K562 (cell line): ENCODE results near the gene BCL2L12. TPM values are rescaled to one million over a fixed set of nuclear protein-coding genes. Genes with fewer than 3 reads are reported as not detected.

Experiments
- CC2D1A ChIP-seq: fragments of 450-650 bp; IDR thresholded peaks from 2 replicates; pipeline ENCODE4 v1.6.1; 2017; ENCODE audit warnings: mild to moderate bottlenecking
- EP300 ChIP-seq: IDR thresholded peaks from 2 replicates; pipeline ENCODE4 v1.6.1; 2012; ENCODE audit warnings: low read length, improper control_type of control experiment
- FIP1L1 ChIP-seq: fragments of 200-400 bp; formaldehyde crosslinking; IDR thresholded peaks from 2 replicates; pipeline ENCODE4 v1.6.1; 2018; ENCODE audit warnings: mild to moderate bottlenecking, low read depth, low read length; ENCODE audit not compliant: poor library complexity, severe bottlenecking
- FOSL1 ChIP-seq: fragments of 200-800 bp; sonication (Bioruptor generic); conservative IDR thresholded peaks from 2 replicates; pipeline ENCODE4 v1.6.1; 2016; ENCODE audit warnings: missing genetic modification characterization, missing compliant biosample characterization
- MED1 ChIP-seq: sonication (generic); formaldehyde crosslinking; IDR thresholded peaks from 2 replicates; pipeline ENCODE4 v1.8.1; 2023; ENCODE audit warnings: missing genetic modification reagents, borderline replicate concordance
- MEF2A ChIP-seq: IDR thresholded peaks from 2 replicates; pipeline ENCODE4 v1.6.1; 2011; ENCODE audit warnings: low read depth, mild to moderate bottlenecking, low read length, moderate library complexity; ENCODE audit not compliant: control insufficient read depth
- NR3C1 ChIP-seq: sonication (generic); formaldehyde crosslinking; IDR thresholded peaks from 2 replicates; pipeline ENCODE4 v1.8.1; 2022; ENCODE audit warnings: missing genetic modification reagents
- PML ChIP-seq: IDR thresholded peaks from 2 replicates; pipeline ENCODE4 v1.6.1; 2012; ENCODE audit warnings: low read length, inconsistent platforms
- PPARD ChIP-seq: fragments of 250-450 bp; sonication (Bioruptor Pico); IDR thresholded peaks from 2 replicates; pipeline ENCODE4 v1.8.0; 2022; ENCODE audit warnings: inconsistent platforms, mild to moderate bottlenecking, moderate library complexity
- RFX7 ChIP-seq: fragments of 250-450 bp; sonication (Bioruptor Pico); IDR thresholded peaks from 2 replicates; pipeline ENCODE4 v1.5.1; 2021; ENCODE audit warnings: mild to moderate bottlenecking
- SMARCA4 ChIP-seq: fragments of 450-650 bp; IDR thresholded peaks from 2 replicates; pipeline ENCODE4 v1.6.1; 2016
- SPI1 ChIP-seq: IDR thresholded peaks from 2 replicates; pipeline ENCODE4 v1.6.1; 2011; ENCODE audit warnings: low read depth, low read length, control low read depth, borderline replicate concordance
- THRAP3 ChIP-seq: fragments of 450-650 bp; IDR thresholded peaks from 2 replicates; pipeline ENCODE4 v1.6.1; 2016; ENCODE audit warnings: mild to moderate bottlenecking, inconsistent platforms, borderline replicate concordance
- ZBTB8A ChIP-seq: fragments of 450-650 bp; IDR thresholded peaks from 2 replicates; pipeline ENCODE4 v1.6.1; 2018; ENCODE audit warnings: mild to moderate bottlenecking, moderate library complexity; ENCODE audit not compliant: partially characterized antibody
- ZFP1 ChIP-seq: fragments of 450-650 bp; formaldehyde crosslinking; IDR thresholded peaks from 2 replicates; pipeline ENCODE4 v1.4.0; 2020; ENCODE audit warnings: mild to moderate bottlenecking, mixed read lengths
- ZKSCAN3 ChIP-seq: fragments of 250-450 bp; sonication (Bioruptor Pico); IDR thresholded peaks from 2 replicates; pipeline ENCODE4 v1.4.0; 2020
- ZNF121 ChIP-seq: sonication (generic); formaldehyde crosslinking; conservative IDR thresholded peaks from 2 replicates; pipeline ENCODE4 v1.8.0; 2022; ENCODE audit warnings: missing genetic modification reagents
- ZNF316 ChIP-seq: fragments of 450-650 bp; IDR thresholded peaks from 2 replicates; pipeline ENCODE4 v1.6.1; 2016
- polyA plus RNA-seq, 8 experiments: library from polyadenylated mRNA; depleted of rRNA in 4 of 8; stranded (reverse) in 5 of 8; unstranded in 3 of 8; fragments of >200 nt; fragmentation: Nextera tagmentation in 2 of 8; fragmentation: Illumina TruSeq in 1 of 8; extraction: Ambion mirVana in 2 of 8; extraction: Trizol in 1 of 8; gene quantifications; 2 replicates each; pipeline versions ENCODE4 v1.2.1 to v1.2.3, GENCODE V29; 2011 to 2014; ENCODE audit warnings: inconsistent platforms in 1 of 8, missing spikeins in 1 of 8
- total RNA-seq, 7 experiments: library from RNA; depleted of rRNA in 6 of 7; stranded (reverse); fragments of >200 nt in 6 of 7; fragmentation: Illumina TruSeq in 2 of 7; extraction: Trizol in 2 of 7; gene quantifications; 2 replicates each; pipeline versions ENCODE4 v1.2.1 to v1.2.3, GENCODE V29; 2011 to 2021; ENCODE audit warnings: low replicate concordance in 1 of 7
- TF ChIP-seq, protein P1 (sequence below): fragments of 250-450 bp; sonication (Bioruptor Pico); IDR thresholded peaks from 2 replicates; pipeline ENCODE4 v1.5.0; 2021
- TF ChIP-seq, protein P2 (sequence below): sonication (generic); formaldehyde crosslinking; IDR thresholded peaks from 2 replicates; pipeline ENCODE4 v1.8.1; 2023; ENCODE audit warnings: mild to moderate bottlenecking, missing genetic modification reagents
- TF ChIP-seq, protein P3 (sequence below): fragments of 250-450 bp; sonication (Bioruptor Pico); IDR thresholded peaks from 2 replicates; pipeline ENCODE4 v1.4.0; 2020; ENCODE audit warnings: borderline replicate concordance
- TF ChIP-seq, protein P4 (sequence below): fragments of 250-450 bp; sonication (Bioruptor Pico); IDR thresholded peaks from 2 replicates; pipeline ENCODE4 v1.4.0; 2020; ENCODE audit warnings: mild to moderate bottlenecking, moderate library complexity

BCL2L12 gene
- total and polyA plus RNA-seq, 9 of the 15 experiments (the other 6 are each of a cell fraction or from before 2014, with no cell fraction given), result 7.4 to 263 (median 81.2) TPM

DNA sequence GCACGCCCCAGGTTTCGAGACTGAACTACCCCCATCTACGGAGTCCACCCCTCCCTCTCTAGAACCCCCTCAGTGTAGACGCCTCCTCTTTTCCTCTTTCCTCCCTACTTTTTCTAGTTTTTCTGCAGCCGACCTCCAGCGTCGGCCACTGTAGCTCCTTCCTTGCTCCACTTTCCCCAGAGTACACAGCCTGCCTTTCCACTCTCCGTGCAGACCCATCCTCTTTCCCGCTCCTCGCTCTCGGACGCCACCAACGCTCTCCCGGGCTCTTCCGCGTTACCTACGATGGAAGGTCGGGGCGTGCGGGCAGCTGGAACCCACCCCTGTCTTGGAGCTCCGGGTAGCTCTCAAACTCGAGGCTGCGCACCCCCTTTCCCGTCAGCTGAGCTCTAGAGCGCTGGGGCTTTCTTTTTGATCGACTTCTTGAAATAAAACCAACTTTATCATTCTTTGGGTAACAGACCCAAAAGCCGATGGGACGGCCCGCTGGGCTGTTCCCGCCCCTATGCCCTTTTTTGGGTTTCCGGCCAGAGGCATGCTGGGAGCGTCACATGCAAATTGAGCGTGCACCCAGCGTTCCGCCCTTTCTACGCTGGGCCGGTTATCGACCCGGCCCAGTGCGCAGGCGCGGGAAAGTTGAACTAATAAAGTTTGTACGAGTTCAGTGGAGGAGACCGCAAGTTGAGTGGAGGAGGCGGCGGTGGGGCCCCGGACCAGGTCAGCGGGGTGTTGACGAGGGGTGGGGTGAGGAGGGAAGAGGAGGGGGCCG is at the start of gene BCL2L12, which contains the start of gene IRF3 (continued):
- TF ChIP-seq, protein P1, sequence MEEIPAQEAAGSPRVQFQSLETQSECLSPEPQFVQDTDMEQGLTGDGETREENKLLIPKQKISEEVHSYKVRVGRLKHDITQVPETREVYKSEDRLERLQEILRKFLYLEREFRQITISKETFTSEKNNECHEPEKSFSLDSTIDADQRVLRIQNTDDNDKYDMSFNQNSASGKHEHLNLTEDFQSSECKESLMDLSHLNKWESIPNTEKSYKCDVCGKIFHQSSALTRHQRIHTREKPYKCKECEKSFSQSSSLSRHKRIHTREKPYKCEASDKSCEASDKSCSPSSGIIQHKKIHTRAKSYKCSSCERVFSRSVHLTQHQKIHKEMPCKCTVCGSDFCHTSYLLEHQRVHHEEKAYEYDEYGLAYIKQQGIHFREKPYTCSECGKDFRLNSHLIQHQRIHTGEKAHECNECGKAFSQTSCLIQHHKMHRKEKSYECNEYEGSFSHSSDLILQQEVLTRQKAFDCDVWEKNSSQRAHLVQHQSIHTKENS, result no peak
- TF ChIP-seq SMARCA4 (no peak; the same call in 1 of the 2 replicates), MEF2A (no peak), CC2D1A (0 out of 2 replicates have a peak, but pooled peaks have one; percentile 28), FOSL1 (tag) (no peak), PPARD (no peak), ZNF316 (no peak), SPI1 (no peak), ZKSCAN3 (CRISPR knock-in tag) (no peak), ZFP1 (CRISPR knock-in tag) (no peak), ZNF121 (CRISPR knock-in tag) (no peak), EP300 (no peak), MED1 (CRISPR knock-in tag) (no peak), RFX7 (CRISPR knock-in tag) (no peak), FIP1L1 (no peak), PML (peak; percentile 66; the same call in 1 of the 2 replicates), ZBTB8A (no peak), NR3C1 (no peak), THRAP3 (no peak)
- TF ChIP-seq, protein P2, sequence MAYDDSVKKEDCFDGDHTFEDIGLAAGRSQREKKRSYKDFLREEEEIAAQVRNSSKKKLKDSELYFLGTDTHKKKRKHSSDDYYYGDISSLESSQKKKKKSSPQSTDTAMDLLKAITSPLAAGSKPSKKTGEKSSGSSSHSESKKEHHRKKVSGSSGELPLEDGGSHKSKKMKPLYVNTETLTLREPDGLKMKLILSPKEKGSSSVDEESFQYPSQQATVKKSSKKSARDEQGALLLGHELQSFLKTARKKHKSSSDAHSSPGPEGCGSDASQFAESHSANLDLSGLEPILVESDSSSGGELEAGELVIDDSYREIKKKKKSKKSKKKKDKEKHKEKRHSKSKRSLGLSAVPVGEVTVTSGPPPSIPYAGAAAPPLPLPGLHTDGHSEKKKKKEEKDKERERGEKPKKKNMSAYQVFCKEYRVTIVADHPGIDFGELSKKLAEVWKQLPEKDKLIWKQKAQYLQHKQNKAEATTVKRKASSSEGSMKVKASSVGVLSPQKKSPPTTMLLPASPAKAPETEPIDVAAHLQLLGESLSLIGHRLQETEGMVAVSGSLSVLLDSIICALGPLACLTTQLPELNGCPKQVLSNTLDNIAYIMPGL (CRISPR knock-in tag), result no peak
- TF ChIP-seq, protein P3, sequence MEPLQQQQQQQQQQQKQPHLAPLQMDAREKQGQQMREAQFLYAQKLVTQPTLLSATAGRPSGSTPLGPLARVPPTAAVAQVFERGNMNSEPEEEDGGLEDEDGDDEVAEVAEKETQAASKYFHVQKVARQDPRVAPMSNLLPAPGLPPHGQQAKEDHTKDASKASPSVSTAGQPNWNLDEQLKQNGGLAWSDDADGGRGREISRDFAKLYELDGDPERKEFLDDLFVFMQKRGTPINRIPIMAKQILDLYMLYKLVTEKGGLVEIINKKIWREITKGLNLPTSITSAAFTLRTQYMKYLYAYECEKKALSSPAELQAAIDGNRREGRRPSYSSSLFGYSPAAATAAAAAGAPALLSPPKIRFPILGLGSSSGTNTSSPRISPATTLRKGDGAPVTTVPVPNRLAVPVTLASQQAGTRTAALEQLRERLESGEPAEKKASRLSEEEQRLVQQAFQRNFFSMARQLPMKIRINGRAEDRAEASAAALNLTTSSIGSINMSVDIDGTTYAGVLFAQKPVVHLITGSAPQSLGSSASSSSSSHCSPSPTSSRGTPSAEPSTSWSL (CRISPR knock-in tag), result no peak
- TF ChIP-seq, protein P4, sequence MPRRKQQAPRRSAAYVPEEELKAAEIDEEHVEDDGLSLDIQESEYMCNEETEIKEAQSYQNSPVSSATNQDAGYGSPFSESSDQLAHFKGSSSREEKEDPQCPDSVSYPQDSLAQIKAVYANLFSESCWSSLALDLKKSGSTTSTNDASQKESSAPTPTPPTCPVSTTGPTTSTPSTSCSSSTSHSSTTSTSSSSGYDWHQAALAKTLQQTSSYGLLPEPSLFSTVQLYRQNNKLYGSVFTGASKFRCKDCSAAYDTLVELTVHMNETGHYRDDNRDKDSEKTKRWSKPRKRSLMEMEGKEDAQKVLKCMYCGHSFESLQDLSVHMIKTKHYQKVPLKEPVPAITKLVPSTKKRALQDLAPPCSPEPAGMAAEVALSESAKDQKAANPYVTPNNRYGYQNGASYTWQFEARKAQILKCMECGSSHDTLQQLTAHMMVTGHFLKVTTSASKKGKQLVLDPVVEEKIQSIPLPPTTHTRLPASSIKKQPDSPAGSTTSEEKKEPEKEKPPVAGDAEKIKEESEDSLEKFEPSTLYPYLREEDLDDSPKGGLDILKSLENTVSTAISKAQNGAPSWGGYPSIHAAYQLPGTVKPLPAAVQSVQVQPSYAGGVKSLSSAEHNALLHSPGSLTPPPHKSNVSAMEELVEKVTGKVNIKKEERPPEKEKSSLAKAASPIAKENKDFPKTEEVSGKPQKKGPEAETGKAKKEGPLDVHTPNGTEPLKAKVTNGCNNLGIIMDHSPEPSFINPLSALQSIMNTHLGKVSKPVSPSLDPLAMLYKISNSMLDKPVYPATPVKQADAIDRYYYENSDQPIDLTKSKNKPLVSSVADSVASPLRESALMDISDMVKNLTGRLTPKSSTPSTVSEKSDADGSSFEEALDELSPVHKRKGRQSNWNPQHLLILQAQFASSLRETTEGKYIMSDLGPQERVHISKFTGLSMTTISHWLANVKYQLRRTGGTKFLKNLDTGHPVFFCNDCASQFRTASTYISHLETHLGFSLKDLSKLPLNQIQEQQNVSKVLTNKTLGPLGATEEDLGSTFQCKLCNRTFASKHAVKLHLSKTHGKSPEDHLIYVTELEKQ, result no peak
